Measurements from ENCODE around the gene LCP2. TPM values are rescaled to one million over a fixed set of nuclear protein-coding genes. Genes with fewer than 3 reads are reported as not detected.
A peak's percentile ranks its signal among the peaks of the same experiment; 100 is the strongest.

LCP2 gene
- total RNA-seq, 4 donors from 2014 or later: 3.2 to 22.7 (median 6.9) TPM

- WGBS, 2 donors: 84 to 86% methylated on average over 8 of the region's 8 CpGs
- H3K4me3 ChIP-seq (replicated peaks in 1 of 3): no peak overlapping the region
- no peaks in the 10 kb centered on the region for H3K36me3 ChIP-seq
- intact Hi-C loops (cut with DNase I): no loop called here
- no peak for DNase-seq
- H3K27me3 ChIP-seq: no peaks in the 10 kb centered on the region
- H3K9me3 ChIP-seq: no peaks in the 10 kb centered on the region
- H3K4me1 ChIP-seq: peaks cover 65 to 69% of the 10 kb centered on the region in 2 donors
- TF ChIP-seq CTCF (IDR thresholded peaks at IDR 0.05): no peak
- no peak for TF ChIP-seq POLR2A (IDR thresholded peaks at IDR 0.05)
- peak overlapping the region; percentile 36 to 78 (median 43) for H3K27ac ChIP-seq
Measured at GRCh38 chr5:170303549-170303948, 6.0 kb upstream of the LCP2 start.

GRCh38 chr5:170302653-170303501 lies 5.3 kb upstream of the LCP2 start:
- peak; percentile 69 to 78 for DNase-seq
- no peak overlapping the region for H3K4me3 ChIP-seq (replicated peaks in 1 of 3)

DNA sequence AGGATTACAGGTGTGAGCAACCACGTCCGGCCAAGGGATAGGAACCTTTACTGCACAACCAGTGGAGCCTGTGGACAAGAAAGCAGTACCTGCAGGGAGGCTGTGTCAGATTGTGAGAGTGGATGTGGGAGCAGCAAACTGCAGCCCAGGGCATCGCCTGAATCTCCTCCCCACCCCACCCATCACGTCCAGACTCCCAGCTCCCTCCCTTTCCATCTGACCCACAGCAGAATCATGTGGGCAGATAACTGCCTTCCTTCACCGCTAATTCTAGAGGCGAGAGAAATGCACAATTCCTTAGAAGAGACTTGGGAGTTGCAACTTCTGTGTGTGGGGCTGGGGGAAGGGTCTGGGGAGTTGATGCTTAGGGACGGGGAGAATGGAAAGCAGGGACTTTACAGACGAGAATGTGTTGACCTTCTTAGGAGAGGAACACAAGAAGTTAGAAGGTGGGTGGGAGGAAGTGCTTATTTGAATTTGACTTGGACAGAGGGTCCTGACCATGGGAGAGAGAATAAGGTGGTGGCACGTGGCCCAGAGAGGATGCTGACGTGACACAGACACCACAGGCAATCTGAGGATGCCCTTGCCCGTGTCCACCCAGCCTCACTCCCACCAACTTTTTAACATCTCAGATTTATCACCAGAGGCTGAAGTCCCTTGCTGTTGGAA lies 4.5 kb upstream of the LCP2 start:
- Histone ChIP-seq H3K4me3 (replicated peaks in 1 of 3) (no peak overlapping the region), H3K9me3 (no peaks in the 10 kb centered on the region), H3K27me3 (no peaks in the 10 kb centered on the region), H3K27ac (peak overlapping the region in 1 of 3 donors; percentile 78), H3K36me3 (no peaks in the 10 kb centered on the region), H3K4me1 (peaks cover 63 to 66% of the 10 kb centered on the region in 2 donors)
- intact Hi-C loops (cut with DNase I): no loop called here
- TF ChIP-seq CTCF (IDR thresholded peaks at IDR 0.05) (no peak), POLR2A (IDR thresholded peaks at IDR 0.05) (no peak)
- WGBS, 2 donors: 83 to 85% methylated on average over 11 of the region's 11 CpGs
- no peak for DNase-seq

More at GRCh38 chr5:170302653-170303501, 5.3 kb upstream of the LCP2 start:
- no peaks in the 10 kb centered on the region for H3K36me3 ChIP-seq
- WGBS, 2 donors: 44 to 49% methylated on average over 12 to 15 of the region's 17 CpGs
- H3K27me3 ChIP-seq: no peaks in the 10 kb centered on the region
- peaks cover 64 to 71% of the 10 kb centered on the region in 2 donors for H3K4me1 ChIP-seq
- no peak for TF ChIP-seq POLR2A (IDR thresholded peaks at IDR 0.05)
- no peak for TF ChIP-seq CTCF (IDR thresholded peaks at IDR 0.05)
- intact Hi-C loops (cut with DNase I): no loop called here
- no peaks in the 10 kb centered on the region for H3K9me3 ChIP-seq
- H3K27ac ChIP-seq: peak overlapping the region; percentile 36 to 78 (median 43)

DNA sequence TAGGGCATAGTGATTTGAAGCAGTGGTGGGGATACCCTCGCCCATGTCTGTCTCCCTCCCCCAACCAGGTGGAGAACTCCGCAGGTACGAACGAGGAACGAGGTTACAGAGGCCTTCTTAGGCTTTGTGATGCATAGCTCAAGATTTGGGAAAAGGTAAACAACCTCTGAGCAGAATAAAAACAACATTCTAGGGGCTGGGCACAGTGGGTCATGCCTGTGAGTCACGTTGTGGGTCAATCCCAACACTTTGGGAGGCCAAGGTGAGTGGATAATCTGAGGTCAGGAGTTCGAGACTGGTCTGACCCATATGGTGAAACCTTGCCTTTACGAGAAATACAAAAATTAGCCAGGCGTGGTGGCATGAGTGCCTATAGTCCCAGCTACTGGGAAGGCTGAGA lies 3.6 kb upstream of the LCP2 start:
- WGBS, 2 donors: 53 to 76% methylated on average over 9 of the region's 9 CpGs
- peak overlapping the region in 2 of 3 donors; percentile 37 to 66 for H3K27ac ChIP-seq

More for the DNA sequence above, 3.6 kb upstream of the LCP2 start:
- Histone ChIP-seq H3K27me3 (no peaks in the 10 kb centered on the region), H3K36me3 (no peaks in the 10 kb centered on the region), H3K4me1 (peaks cover 54 to 56% of the 10 kb centered on the region in 2 donors), H3K9me3 (no peaks in the 10 kb centered on the region), H3K4me3 (replicated peaks in 1 of 3) (no peak overlapping the region)
- intact Hi-C loops (cut with DNase I): no loop called here
- DNase-seq: peak; percentile 32 to 33
- no peak for TF ChIP-seq CTCF (IDR thresholded peaks at IDR 0.05)
- TF ChIP-seq POLR2A (IDR thresholded peaks at IDR 0.05): no peak
